Ramos (cell line): ENCODE results near the gene GLCCI1.
"Not testable (repeated sequence)": the region's sequence is repeated elsewhere in the genome, so short reads cannot be mapped to it uniquely, and the experiment has no call there.

Source experiments
- in situ Hi-C: fragments of 300-500 bp; cut with MboI; formaldehyde crosslinking; loops from one replicate; pipeline ENCODE4 v1.14.3; 2022; ENCODE audit warnings: low sequenced_read_pairs; ENCODE audit not compliant: unreplicated experiment

GLCCI1 gene

DNA sequence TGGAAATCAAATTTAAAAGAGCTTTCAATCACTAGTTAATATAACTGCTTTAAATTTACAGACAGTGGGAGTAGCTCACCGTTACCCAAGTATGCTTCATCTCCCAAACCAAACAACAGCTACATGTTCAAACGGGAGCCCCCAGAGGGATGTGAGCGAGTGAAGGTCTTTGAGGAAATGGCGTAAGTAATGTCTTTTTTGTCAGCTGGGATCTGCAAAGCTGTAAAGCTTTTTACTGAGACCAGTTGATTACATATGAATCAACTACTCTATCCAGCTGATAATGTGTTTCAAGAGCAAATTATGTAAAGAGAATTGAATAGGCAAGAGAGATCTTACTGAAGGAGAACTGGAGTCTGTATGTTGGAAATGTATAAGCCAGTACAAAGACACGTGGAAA, 116.2 kb downstream of the GLCCI1 start:
- in situ Hi-C loops = no loop called here

DNA sequence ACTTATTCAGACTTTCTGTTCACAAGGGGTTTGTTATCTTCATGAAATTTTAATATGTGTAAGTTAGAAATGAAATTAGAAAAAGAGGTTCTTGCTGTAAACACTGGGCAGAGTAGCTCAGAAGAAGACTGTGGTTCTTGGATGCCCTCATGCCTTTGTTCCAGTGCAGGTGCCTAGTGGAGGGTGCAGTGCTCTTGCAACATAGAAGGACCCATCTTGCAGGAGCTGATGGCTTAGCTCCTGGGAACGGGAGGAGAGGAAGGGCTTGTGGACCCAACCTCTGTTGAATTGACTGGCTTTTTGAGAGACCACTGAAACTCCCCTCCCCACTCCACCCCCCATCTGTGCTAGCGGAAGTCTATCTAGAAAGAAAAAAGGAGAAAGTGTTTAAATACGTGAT, 116.8 kb downstream of the GLCCI1 start:
- in situ Hi-C loops = no loop called here

DNA sequence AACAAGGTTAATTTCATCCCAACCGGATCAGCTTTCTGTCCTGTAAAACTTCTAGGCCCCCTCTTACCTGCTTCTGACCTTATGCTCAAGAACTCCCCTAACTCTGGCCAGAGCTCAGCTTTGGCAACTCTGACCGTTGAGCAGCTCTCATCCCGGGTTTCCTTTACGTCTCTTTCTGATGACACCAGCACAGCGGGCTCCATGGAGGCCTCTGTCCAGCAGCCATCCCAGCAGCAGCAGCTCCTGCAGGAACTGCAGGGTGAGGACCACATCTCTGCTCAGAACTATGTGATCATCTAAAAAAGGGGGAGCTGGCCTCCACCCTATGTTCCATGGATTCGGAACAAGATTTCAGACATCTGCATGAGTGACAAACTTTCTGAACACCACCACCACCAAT, 117.6 kb downstream of the GLCCI1 start:
- in situ Hi-C loops = no loop called here

DNA sequence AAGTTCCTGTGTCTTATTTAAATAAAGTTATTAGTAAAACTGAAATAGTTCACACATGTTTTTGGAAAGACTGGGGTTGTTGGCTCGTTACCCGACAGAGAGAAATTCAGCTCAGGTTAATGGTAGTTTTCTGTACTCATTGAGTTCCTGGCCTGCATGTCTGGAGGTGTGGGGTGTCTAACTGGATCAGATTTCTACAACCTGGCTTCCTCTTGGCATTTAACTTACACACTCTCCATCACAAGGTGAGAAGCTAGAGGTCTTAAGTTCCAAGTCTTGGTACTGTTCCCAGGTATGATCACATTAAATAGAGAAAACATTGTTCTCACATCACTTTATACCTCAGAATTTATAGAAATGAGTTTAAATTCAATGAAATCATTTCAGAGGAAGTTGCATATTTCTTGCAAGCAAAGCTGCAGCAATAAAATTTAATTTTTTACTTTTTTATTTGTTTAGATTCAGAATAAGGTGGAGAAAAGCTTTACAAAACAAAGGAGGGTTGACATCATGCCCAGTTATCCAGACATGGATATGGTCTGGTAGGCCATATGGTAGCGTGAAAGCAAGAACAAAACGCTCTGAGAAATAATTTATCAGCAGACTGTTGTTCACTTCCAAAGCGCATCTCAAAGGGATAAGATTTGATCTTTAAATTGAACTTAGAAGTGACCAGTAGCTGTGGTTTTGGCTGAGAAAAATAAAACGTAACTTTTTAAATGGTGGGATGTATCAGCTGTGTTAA, 120.6 kb downstream of the GLCCI1 start:
- in situ Hi-C loops = no loop called here

DNA sequence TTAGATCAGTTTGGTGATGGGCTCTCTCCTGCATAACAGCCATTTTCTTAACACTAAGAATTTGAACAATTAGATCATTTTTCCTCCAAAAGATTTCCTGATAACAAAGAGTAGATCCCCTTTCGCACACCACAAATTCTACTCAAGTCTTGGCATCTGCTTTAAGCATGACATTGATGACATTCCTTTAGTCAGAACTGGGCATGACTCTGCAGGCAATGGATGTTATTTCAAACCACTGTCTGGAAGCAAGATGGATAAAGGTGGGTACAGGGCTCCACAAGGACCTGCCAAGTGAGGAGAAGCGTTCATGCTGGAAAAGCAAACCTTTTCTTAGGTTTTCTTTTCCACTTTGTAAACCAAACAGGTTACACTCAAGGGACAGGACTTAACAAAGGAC, 123.5 kb downstream of the GLCCI1 start:
- in situ Hi-C loops = no loop called here

DNA sequence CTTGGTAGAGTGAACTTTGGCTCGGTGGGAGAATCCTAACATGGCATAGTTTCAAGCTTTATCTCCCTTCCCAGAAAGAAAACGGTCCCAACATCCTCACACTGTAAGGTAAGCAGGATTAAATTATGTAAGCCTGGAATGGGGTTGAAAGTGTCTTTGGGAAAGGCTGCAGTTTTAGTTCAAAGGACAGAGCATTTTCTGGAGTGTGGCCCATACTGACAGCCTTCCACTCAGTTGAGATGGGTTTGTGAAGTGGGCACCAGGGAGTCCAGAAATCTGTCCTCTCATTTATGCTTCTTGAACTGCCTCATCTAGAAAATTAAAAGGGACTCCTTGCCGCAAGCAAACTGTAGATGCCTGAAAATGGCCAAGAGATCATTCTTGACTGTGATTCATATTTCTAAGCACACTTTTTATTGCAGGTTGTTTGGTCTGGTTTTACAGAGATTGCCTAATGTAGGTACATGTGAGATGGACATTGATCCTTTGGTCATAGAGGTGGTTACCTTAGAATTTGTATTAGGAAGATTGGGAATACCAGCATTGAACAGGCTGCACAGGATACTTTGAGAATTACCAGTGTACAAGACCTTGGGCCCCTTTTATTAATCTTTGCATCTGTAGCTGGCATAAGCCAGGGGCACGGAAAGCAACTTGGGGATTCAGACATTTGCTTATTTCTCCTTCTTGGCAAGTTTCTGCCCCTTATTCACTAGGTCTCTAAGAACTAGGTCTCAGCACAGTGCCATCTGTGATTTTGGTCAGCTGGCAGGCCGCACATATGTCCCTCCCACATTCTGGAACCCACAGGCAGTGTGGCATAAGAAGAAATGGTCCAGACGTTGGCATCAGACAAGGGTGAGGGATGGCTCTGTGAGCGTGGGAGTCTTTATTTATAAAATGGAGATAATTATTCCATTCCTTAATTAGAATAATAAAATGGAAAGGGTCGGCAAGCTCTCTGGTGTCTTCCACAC, 125.9 kb downstream of the GLCCI1 start:
- in situ Hi-C loops = no loop called here

DNA sequence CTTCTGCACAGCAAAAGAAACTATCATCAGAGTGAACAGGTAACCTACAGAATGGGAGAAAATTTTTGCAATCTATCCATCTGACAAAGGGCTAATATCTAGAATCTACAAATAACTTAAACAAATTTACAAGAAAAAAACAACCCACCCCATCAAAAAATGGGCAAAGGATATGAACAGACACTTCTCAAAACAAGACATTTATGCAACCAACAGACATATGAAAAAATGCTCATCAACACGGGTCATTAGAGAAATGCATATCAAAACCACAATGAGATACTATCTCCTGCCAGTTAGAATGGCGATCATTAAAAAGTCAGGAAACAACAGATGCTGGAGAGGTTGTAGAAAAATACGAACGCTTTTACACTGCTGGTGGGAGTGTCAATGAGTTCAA, 132.7 kb downstream of the GLCCI1 start:
- in situ Hi-C loops = not testable (repeated sequence)

DNA sequence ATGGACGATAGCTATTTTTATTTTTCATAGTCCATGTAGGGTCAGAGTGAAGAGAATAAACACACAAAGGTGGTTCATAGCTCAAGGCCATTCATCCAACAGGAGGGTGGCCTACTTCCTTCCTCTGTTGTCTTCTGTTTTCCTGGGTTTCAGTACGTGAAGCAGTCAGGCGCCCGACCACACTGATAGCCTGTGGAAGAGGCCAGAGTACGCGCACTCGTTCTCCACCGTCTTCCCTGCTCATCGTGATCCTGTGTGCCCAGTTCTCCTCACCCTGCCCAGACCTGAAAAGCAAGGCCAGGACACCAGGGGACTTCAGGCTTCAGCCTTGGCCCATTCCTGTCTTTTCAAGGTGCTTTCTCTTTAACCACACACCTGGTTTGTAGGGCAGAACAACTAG, 134.7 kb downstream of the GLCCI1 start:
- in situ Hi-C loops = no loop called here

DNA sequence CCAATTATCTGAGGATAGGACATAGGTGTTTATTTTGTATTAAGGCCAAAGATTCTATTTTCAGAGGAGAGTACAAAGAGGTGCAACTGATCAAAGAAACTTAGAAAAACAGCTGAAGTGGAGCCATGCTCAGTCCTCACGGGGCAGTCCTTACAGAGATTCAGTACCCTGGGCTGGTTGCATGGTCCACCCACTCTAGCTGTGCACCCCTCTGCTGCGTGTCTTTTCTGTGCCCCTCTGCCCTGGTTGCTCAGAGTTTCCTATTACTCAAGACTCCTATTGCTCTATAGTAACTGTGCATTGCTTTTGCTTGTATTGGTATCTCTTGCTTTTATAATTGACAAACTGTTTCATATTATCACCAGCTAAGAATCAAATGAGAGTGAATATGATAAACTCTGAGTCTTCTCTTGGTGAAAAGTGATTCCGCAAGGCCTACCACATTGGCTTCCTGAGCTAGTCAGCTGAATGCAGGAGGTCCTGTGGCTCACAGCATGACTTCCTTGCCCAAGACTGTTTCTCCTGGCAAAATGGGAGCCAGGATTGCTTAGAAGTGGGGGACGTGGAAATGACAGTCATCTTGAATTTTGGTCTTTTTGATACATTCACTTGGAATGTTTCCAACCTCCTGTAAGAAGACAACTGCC, 137.0 kb downstream of the GLCCI1 start:
- in situ Hi-C loops = no loop called here

DNA sequence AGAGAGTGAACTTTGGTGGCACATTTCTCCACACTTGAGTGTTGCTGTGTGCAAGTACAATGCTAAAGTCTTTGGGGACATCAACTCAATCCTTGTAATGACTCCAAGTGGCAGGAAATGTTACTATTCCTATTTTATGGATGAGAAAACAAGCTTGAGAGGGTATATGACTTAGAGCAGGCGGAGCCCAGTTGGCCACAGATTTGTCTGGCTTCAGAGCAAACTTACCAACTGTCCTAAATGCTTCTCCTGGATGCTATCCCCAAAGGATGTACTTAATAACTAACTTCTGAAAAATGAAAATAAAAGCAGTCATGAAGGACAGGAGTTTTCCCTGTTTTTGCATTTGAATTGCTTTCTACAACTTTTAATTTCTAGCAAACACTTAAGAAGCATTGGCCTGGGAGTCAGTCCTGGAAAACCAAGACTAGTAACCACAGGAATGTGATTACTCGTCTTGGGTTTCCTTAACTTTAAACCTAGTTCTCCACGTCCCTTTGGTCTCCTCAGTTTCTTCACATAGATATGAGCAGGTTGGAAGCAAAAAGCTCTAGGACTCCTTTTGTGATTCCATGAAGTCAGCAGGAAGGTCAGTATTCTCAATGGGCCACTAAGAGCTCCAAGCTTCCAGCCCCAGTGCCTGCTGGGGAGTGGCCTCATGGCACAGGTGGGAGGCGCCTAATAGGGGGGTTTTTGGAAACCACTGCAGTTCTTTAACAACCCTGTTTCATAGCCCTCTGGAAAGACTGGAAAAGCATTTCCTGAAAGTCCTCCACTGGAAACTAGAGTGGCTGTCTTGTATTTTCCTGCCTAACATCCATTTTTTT, 140.8 kb downstream of the GLCCI1 start:
- in situ Hi-C loops = no loop called here

DNA sequence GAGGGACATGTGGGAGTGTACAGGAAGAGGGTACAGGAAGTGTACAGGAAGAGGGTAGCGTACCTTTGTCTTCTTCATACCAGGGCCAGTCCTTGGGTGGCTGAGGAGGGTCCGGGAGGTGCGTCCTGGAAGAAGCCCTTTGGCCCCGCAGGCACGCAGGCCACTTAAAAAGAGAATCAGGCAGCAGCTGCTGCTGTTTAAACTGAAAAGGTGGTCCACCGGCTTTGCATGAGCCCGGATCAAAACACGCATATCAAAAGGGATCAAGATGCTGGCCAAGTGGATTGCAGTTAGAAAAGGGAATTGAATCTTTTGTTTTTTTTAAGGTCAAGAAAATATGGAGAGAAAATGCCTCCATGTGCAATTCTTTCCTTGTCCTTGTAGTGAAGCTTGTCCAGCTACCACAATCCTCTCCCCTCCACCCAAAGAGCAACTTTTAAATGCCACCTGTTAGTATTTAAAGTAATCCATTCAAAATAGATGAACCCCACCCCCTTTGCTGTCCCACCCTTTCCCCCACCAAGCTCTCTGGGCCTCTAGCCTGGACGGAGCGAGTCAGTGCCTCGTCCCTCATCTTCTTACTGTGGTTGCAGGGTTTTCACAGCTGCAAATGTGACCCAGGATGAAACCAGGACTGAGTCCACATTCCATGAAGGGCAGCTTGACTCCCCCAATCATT, 142.8 kb downstream of the GLCCI1 start:
- in situ Hi-C loops = no loop called here

DNA sequence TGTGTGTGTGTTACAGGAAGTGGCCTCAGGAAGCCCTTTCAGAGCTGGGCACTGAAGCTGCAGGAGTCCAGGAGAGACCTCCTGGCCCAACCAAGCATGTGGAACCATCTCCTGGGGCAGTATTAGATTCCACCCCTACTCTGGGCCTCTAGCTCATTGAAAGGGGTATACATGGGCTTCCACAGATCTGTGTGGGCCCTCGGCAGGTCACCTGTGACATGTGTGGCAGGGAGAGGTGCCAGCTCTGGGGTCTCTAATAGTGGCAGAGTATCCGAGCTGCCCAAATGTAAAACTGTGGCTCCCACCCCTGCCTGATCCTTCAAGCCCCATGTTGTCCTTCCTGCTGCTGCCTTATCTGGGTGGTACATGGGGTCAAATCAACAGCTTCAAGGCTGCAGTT, 144.1 kb downstream of the GLCCI1 start:
- in situ Hi-C loops = no loop called here

DNA sequence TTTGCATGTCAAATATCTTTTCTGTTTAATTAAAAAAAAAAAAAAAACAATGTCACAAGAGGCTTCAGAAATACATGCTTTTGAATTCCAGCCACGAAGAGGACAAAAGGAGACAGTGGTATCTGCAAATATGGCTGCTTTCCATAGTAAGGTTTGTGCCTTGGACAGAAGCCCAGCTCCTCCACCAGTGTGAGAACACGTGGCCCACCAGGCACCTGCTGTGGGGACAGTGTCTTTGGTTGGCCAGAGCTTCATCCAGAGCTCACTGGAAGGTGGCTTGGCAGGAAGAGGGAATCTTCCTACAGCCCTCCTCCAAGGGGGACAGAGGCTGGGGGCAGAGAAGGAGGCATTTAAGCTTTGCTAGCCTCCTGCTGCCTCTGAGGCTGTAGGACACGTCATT, 144.6 kb downstream of the GLCCI1 start:
- in situ Hi-C loops = no loop called here

DNA sequence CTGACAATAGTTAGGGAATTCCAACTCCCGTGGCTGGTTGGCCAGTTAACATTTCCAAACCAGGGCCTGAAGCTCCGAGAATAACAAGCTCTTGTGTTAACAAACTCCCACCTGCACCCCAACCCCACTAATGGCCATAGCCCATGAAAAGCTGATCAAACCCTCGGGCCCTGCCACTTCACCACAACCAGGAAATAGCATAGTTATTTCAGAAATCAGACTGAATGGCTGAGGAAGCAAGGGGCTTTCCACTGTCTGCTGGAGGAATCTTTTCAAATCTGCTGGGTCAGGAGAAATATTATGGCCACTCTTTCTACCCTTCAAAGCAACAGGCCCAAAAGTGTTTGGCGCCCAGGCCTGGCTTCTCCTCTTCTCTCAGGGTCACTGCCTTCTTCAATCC, 145.6 kb downstream of the GLCCI1 start:
- in situ Hi-C loops = no loop called here

DNA sequence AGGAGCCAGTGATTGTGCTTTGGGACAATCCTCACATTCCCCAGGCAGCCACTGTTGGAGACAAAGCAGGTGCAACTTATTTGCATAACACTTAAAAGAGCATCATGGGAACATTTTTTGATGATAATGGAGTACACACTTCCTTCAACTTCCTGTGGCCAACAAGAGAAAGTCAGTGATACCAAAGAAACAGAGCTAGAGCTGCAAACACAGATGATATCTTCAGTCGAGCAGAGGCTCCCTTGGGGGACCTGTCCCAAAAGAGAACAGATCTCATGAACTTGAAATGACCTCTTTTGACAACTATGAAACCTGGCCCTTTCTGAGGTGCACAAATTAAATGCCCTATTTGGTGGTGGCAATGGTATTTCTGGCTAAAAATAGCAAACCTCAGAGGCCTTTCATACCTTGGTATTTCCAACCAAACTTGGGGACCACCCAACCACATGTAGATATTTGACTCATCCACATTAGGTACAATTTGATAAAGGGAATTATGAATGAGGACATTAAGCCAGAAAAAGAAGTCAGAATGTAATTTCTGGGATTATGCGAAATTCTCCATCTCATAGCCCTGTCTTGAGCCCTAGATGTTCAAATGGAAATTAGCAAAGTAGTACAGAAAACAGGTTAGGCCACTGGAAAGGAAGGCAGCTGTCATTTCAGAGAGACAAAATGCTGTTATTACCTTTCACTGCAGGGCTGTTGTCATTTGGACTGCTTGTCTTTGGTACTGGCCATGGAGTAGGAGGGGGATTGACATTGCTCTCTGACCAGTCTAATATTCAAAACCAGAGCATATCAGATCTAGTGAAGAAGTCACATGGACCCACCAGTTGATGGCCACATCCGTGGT, 147.2 kb downstream of the GLCCI1 start:
- in situ Hi-C loops = no loop called here

DNA sequence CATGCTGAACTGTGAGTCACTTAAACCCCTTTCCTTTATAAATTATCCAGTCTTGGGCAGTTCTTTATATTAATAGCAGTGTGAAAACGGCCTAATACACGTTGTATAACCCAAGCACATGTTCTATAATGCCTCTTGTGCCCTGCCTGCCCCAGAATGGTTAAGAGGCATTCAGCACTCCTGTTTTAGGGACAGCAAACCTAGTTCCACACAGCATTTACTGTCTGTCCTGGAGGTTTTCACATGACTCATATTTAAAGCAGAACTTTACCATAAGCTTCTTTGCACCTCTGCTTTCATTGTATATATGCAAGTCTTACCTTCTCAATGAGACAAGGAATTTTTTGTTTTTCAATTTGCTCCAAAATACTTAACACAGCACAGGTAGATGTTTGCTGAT, 148.6 kb downstream of the GLCCI1 start:
- in situ Hi-C loops = no loop called here

DNA sequence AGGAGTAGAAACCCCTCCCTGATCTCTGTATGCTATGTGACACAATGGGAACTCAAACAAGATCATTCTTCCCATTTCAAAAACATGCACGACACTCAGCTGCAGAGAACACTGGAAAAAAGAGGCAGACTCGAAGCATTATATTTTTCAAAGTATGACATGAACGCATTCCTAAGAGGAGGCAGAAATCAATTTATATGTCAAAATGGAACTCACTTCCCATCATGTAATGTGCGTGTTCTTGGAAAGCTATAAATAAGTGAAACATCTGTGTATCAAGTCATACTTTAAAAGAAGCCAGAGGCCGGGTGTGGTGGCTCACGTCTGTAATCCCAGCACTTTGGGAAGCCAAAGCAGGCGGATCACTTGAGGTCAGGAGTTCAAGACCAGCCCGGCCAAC, 150.7 kb downstream of the GLCCI1 start:
- in situ Hi-C loops = no loop called here

DNA sequence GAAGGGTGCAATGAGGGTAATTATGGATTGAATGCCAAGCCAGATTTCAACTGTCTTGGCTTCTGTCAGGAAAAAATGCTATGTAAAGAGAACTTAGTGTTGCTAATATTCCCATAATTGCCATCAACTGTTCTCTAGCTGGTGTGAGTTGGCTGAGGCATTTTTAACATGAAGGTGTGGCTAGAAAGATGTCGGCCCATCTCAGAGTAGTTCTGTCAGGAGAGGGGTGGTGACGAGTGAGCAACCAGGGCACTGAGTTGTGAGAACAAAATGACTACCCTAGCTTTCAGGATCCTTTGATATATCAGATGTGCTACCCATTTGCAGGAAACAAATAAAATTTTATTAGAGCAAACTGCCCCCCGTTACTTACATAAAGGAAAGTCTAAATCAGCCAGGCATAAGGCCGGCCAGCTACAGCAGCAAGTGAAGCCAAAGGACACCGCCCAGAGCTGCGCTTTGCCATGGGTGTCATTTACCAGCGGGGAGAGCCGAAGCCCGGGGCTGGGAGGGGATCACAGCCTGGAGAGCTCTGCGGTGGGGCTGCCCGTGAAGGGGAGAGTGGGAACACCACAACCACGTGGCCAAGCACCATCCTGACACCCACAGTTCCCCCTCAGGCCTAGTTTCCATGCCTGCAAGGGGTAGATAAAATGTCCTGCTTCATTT, 151.9 kb downstream of the GLCCI1 start:
- in situ Hi-C loops = no loop called here
